OCI-M2 (cell line): ENCODE results near the gene HAND2.

Experiments used
- DNase-seq: peaks from one replicate; lab custom pipeline; 2025; ENCODE audit not compliant: unreplicated experiment; lab: John Stamatoyannopoulos, UW

Gene HAND2

DNA sequence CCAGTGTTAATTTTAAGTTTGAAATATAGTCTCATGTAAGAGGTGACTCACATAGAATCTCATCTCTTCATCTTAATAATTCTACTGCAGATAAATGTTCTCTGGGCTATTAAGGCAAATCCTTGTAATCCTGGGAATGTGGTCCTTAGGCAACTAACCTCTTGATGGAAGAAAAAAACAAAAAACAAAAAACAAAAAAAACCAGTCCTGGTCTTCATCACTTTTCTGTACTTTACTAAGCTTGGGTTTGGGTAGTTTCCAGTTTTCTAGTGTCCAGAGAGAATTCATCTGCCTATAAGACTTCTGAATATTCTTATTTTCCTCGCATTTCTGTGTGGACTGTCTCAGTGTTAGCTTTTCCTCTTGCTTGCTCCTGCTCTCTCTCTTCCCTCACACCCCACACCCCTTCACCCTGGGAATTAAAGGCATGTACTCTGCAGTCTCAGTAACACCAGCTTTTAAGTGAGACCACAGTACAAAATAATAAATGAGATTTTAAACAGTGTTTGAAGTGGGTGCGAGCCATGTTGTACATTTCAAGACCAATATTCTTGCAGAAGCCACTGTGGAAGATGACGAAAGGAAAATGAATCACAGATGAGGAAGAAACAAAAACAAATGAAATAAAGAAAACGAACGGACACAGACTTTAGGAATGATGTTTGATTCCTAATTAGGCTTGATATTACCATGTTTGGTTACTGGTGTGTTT, 51.7 kb downstream of the HAND2 start:
- DNase-seq: no peak

DNA sequence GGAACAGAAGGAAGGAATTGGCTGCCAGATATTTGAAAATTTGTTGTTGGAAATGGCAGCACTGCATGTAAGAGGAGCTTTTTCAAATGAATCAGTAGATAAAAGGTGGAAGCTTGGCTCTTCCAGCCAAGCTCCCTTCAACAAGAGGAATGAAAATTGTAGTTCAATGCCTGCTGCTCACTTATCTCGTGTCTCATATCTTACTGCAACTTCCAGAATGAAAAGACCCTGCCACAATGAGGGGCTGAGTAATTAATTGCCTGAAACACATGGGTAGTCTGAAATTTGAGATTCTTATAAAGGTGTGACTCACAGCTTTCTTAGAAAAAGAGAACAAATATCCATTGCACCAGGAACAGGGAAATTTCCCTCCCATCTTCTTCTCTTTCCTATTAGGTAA, 53.0 kb downstream of the HAND2 start:
- no peak for DNase-seq
